DOHH2 (cell line): ENCODE results near the gene CA7.
"Not testable (repeated sequence)": the region's sequence is repeated elsewhere in the genome, so short reads cannot be mapped to it uniquely, and the experiment has no call there.

Experiments
- H3F3A ChIP-seq: fragments of 200-600 bp; sonication (generic), shearing (Covaris generic); 2 replicates; pipeline ENCODE4 v1.6.0; 2016; ENCODE audit warnings: antibody characterized with exemption, mild to moderate bottlenecking; ENCODE audit not compliant: control insufficient read depth, insufficient read depth
- H3K27ac ChIP-seq: fragments of 200-600 bp; sonication (generic); 2 replicates; pipeline ENCODE4 v1.5.1; 2014; ENCODE audit warnings: low read depth, mild to moderate bottlenecking, low read length, moderate library complexity
- H3K27me3 ChIP-seq: fragments of 200-600 bp; sonication (generic); 2 replicates; pipeline ENCODE4 v1.6.1; 2014; ENCODE audit warnings: mild to moderate bottlenecking, low read length, mixed read lengths; ENCODE audit not compliant: control insufficient read depth
- H3K36me3 ChIP-seq: fragments of 200-600 bp; sonication (generic); 2 replicates; pipeline ENCODE4 v1.6.1; 2014; ENCODE audit warnings: mild to moderate bottlenecking, low read length, moderate library complexity, mixed read lengths; ENCODE audit not compliant: control insufficient read depth
- H3K4me1 ChIP-seq: fragments of 200-600 bp; sonication (generic); 2 replicates; pipeline ENCODE4 v1.6.1; 2014; ENCODE audit warnings: mild to moderate bottlenecking, low read length, mixed read lengths; ENCODE audit not compliant: control insufficient read depth
- H3K4me2 ChIP-seq: fragments of 200-600 bp; sonication (generic); 2 replicates; pipeline ENCODE4 v1.6.0; 2014; ENCODE audit warnings: mild to moderate bottlenecking, low read length, moderate library complexity
- H3K4me3 ChIP-seq: fragments of 200-600 bp; sonication (generic); 2 replicates; pipeline ENCODE4 v1.5.1; 2014; ENCODE audit warnings: mild to moderate bottlenecking, low read length, mixed read lengths
- H3K79me2 ChIP-seq: fragments of 200-600 bp; sonication (generic); 2 replicates; pipeline ENCODE4 v1.6.1; 2014; ENCODE audit warnings: mild to moderate bottlenecking, low read length, mixed read lengths; ENCODE audit not compliant: control insufficient read depth
- H3K9me2 ChIP-seq: fragments of 200-600 bp; sonication (generic); replicated peaks from 2 replicates; pipeline ENCODE4 v1.6.1; 2014; ENCODE audit warnings: mild to moderate bottlenecking, low read length, mixed read lengths; ENCODE audit not compliant: control insufficient read depth
- H3K9me3 ChIP-seq: fragments of 200-600 bp; sonication (generic); 2 replicates; pipeline ENCODE4 v1.6.1; 2014; ENCODE audit warnings: antibody characterized with exemption, low read length, mixed read lengths; ENCODE audit not compliant: control insufficient read depth, insufficient read depth
- H4K20me1 ChIP-seq: fragments of 200-600 bp; sonication (generic); 2 replicates; pipeline ENCODE4 v1.6.0; 2014; ENCODE audit warnings: low read depth, mild to moderate bottlenecking, antibody characterized with exemption, low read length, moderate library complexity; ENCODE audit not compliant: control insufficient read depth, insufficient read depth
- CTCF ChIP-seq: fragments of 200-600 bp; sonication (generic); IDR thresholded peaks from one replicate; pipeline ENCODE4 v1.5.1; 2014; ENCODE audit warnings: antibody characterized with exemption, mild to moderate bottlenecking, low read depth, low read length; ENCODE audit not compliant: poor library complexity, severe bottlenecking
- EZH2phosphoT487 ChIP-seq: fragments of 200-600 bp; sonication (generic); IDR thresholded peaks from 2 replicates; pipeline ENCODE4 v1.6.1; 2017; ENCODE audit warnings: borderline replicate concordance, mild to moderate bottlenecking, antibody characterized with exemption, low read length, moderate library complexity, mixed read lengths

Gene CA7

DNA sequence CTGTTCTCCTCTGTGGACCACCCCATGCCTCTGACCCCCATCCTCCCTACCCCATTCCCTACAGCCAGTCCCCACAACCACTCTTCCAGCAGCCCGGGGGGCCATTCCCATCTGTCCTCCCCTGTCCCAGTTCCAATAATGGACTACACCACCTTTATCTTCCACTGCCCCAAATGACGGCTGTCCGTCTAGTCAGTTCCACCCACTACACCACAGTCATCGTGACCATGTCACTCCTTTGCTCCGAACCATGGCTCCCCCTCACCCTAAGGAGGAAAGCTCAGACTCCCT lies 51.4 kb downstream of the CA7 start:
- no peak overlapping the region for H3K27ac ChIP-seq
- H3K9me2 ChIP-seq, result no peaks in the 10 kb centered on the region
- TF ChIP-seq CTCF (no peak), EZH2phosphoT487 (no peak)
- H3K4me1 ChIP-seq, result 0 out of 2 replicates have a peak, but pooled peaks cover 4% of the 10 kb centered on the region
- H3K36me3 ChIP-seq, result peaks cover 2% of the 10 kb centered on the region; the same call in 1 of the 2 replicates
- no peak overlapping the region for H3K4me2 ChIP-seq
- no peaks in the 10 kb centered on the region for H3K9me3 ChIP-seq
- no peak overlapping the region for H3K4me3 ChIP-seq
- H3F3A ChIP-seq, result 0 out of 2 replicates have a peak, but pooled peaks cover 2% of the 10 kb centered on the region
- H3K27me3 ChIP-seq, result no peaks in the 10 kb centered on the region
- H4K20me1 ChIP-seq, result no peaks in the 10 kb centered on the region
- H3K79me2 ChIP-seq, result no peaks in the 10 kb centered on the region

GRCh38 chr16:66895999-66896398 lies 51.8 kb downstream of the CA7 start:
- no peak overlapping the region for H3K4me3 ChIP-seq

GRCh38 chr16:66896682-66897081 lies 52.5 kb downstream of the CA7 start:
- H4K20me1 ChIP-seq, H3K27me3 ChIP-seq, H3K9me2 ChIP-seq, H3K36me3 ChIP-seq, H3K4me1 ChIP-seq, H3K4me2 ChIP-seq, H3K27ac ChIP-seq, H3K4me3 ChIP-seq, H3K79me2 ChIP-seq, H3F3A ChIP-seq, H3K9me3 ChIP-seq: not testable (repeated sequence)

More at GRCh38 chr16:66895999-66896398, 51.8 kb downstream of the CA7 start:
- Histone ChIP-seq H3F3A (0 out of 2 replicates have a peak, but pooled peaks cover 2% of the 10 kb centered on the region), H3K4me1 (0 out of 2 replicates have a peak, but pooled peaks cover 4% of the 10 kb centered on the region), H3K27ac (no peak overlapping the region), H4K20me1 (no peaks in the 10 kb centered on the region), H3K9me2 (no peaks in the 10 kb centered on the region), H3K79me2 (no peaks in the 10 kb centered on the region), H3K4me2 (no peak overlapping the region), H3K27me3 (no peaks in the 10 kb centered on the region), H3K9me3 (no peaks in the 10 kb centered on the region), H3K36me3 (no peaks in the 10 kb centered on the region)
- TF ChIP-seq CTCF, result no peak
- no peak for TF ChIP-seq EZH2phosphoT487

GRCh38 chr16:66898207-66898606 lies 54.0 kb downstream of the CA7 start:
- no peak overlapping the region for H3K4me2 ChIP-seq
- no peak overlapping the region for H3K4me3 ChIP-seq
- H3K9me2 ChIP-seq, result no peaks in the 10 kb centered on the region
- no peaks in the 10 kb centered on the region for H3F3A ChIP-seq
- no peak overlapping the region for H3K27ac ChIP-seq
- no peaks in the 10 kb centered on the region for H3K9me3 ChIP-seq
- H3K79me2 ChIP-seq, result no peaks in the 10 kb centered on the region
- H3K4me1 ChIP-seq, result 0 out of 2 replicates have a peak, but pooled peaks cover under 1% of the 10 kb centered on the region
- no peaks in the 10 kb centered on the region for H4K20me1 ChIP-seq
- H3K27me3 ChIP-seq, result no peaks in the 10 kb centered on the region
- no peaks in the 10 kb centered on the region for H3K36me3 ChIP-seq
- no peak for TF ChIP-seq EZH2phosphoT487
